Esophagus muscularis mucosa (tissue), 4 donors: ENCODE measurements around the gene DGUOK. TPM values are rescaled to one million over a fixed set of nuclear protein-coding genes. Genes with fewer than 3 reads are reported as not detected.
"Not testable (repeated sequence)": the region's sequence is repeated elsewhere in the genome, so short reads cannot be mapped to it uniquely, and the experiment has no call there.

Experiments used
- DNase-seq: peaks from one replicate; pipeline ENCODE4 v3.0.0-alpha.2; 2017; ENCODE audit errors: extremely low spot score
- H3K27ac ChIP-seq, 4 donors: fragments of 200-600 bp; sonication (generic); replicated peaks in 1 of 4; 1 replicate in 3 of 4; 2 replicates in 1 of 4; pipeline ENCODE4 v1.5.1; 2016 to 2019; ENCODE audit warnings: mild to moderate bottlenecking in 1 of 4
- H3K27me3 ChIP-seq, 4 donors: fragments of 200-600 bp; sonication (generic); one replicate each; pipeline versions ENCODE4 v1.5.1 to v1.6.0; 2016 to 2019
- H3K36me3 ChIP-seq, 4 donors: fragments of 200-600 bp; sonication (generic); one replicate each; pipeline ENCODE4 v1.5.1; 2016 to 2019
- H3K4me1 ChIP-seq, 4 donors: fragments of 200-600 bp; sonication (generic); one replicate each; pipeline ENCODE4 v1.5.1; 2016 to 2019
- H3K4me3 ChIP-seq, 4 donors: fragments of 200-600 bp; sonication (generic); 1 replicate in 2 of 4; 2 replicates in 2 of 4; pipeline ENCODE4 v1.5.1; 2016 to 2019; ENCODE audit warnings: mild to moderate bottlenecking in 4 of 4, moderate library complexity in 1 of 4
- H3K9me3 ChIP-seq, 4 donors: fragments of 200-600 bp; sonication (generic); 1 replicate in 3 of 4; 2 replicates in 1 of 4; pipeline ENCODE4 v1.5.1; 2016 to 2019
- CTCF ChIP-seq, 3 experiments: fragments of 200-600 bp in 2 of 3; fragments of 450-650 bp in 1 of 3; sonication (generic) in 2 of 3; IDR thresholded peaks; one replicate each; pipeline ENCODE4 v1.5.1; 2017 to 2019; ENCODE audit warnings: antibody characterized with exemption in 3 of 3, mild to moderate bottlenecking in 2 of 3, moderate library complexity in 1 of 3
- EP300 ChIP-seq: sonication (generic); formaldehyde crosslinking; IDR thresholded peaks from one replicate; pipeline ENCODE4 v1.6.1; 2017; ENCODE audit warnings: antibody characterized with exemption
- POLR2A ChIP-seq: fragments of 450-650 bp; IDR thresholded peaks from one replicate; pipeline ENCODE4 v1.6.1; 2017; ENCODE audit warnings: antibody characterized with exemption, moderate library complexity, mild to moderate bottlenecking, low read depth
- POLR2AphosphoS5 ChIP-seq, 2 donors: sonication (generic); formaldehyde crosslinking; IDR thresholded peaks; one replicate each; pipeline ENCODE4 v1.6.1; 2017; ENCODE audit warnings: antibody characterized with exemption in 2 of 2
- WGBS: methylation state at CpG from one replicate; pipeline ENCODE4 v1.1.5; 2018; 5-methylcytosine and 5-hydroxymethylcytosine counted together
- intact Hi-C: fragments of 100-400 bp; cut with DNase I; formaldehyde crosslinking; loops from one replicate; pipeline ENCODE4 v1.15.1; 2023
- total RNA-seq, 4 donors: library from RNA; depleted of rRNA; stranded (reverse); fragments of >200 nt; gene quantifications; one replicate each; pipeline versions ENCODE4 v1.1.0 to v1.2.1, GENCODE V29; 2016

DGUOK gene
- total RNA-seq, 4 donors from 2014 or later = 31.6 to 50.7 (median 36.6) TPM

- 93% methylated on average over 4 of the region's 4 CpGs for WGBS
- Histone ChIP-seq H3K27me3 (no peaks in the 10 kb centered on the region), H3K36me3 (no peaks in the 10 kb centered on the region), H3K9me3 (no peaks in the 10 kb centered on the region), H3K27ac (no peak overlapping the region), H3K4me1 (peaks cover 0 to 35% (median 28%) of the 10 kb centered on the region in 4 donors), H3K4me3 (no peak overlapping the region)
- no peak for DNase-seq
- intact Hi-C loops = no loop called here
- TF ChIP-seq CTCF (IDR thresholded peaks at IDR 0.05) (no peak), EP300 (no peak), POLR2A (no peak), POLR2AphosphoS5 (IDR thresholded peaks at IDR 0.05) (no peak)
Measured at GRCh38 chr2:73886357-73886756, 40.3 kb upstream of the DGUOK start.

DNA sequence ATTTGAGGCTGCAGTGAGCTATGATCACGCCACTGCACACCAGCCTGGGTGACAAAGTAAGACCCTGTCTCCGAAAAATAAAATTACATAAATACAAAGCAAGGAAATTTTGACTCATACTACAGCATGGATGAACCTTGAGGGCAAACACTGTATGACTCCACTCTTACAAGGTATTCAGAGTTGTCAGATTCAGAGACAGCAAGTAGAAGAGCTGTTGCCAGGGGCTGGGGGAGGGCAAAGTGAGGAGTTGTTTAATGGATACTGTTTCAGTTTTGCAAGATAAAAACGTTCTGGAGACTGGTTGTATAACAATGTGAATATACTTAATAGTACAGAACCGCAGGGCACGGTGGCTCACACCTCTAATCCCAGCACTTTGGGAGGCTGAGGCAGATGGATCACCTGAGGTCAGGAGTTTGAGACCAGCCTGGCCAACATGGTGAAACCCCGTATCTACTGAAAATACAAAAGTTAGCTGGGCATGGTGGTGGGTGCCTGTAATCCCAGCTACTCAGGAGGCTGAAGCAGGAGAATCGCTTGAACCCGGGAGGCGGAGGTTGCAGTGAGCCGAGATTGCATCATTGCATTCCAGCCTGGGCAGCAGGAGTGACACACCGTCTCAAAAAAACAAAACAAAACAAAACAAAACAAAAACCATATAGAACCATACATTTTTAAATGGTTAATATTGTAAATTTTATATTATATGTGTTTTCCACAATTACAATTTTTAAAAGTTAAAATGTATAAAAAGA is 38.9 kb upstream of the DGUOK start:
- WGBS = 69% methylated on average over 11 of the region's 11 CpGs
- DNase-seq, H3K4me3 ChIP-seq, H3K9me3 ChIP-seq, intact Hi-C loops, H3K27me3 ChIP-seq, H3K36me3 ChIP-seq: not testable (repeated sequence)
- peaks cover 0 to 46% (median 40%) of the 10 kb centered on the region in 4 donors for H3K4me1 ChIP-seq
- peak overlapping the region in 1 of 4 donors; percentile 94 for H3K27ac ChIP-seq

DNA sequence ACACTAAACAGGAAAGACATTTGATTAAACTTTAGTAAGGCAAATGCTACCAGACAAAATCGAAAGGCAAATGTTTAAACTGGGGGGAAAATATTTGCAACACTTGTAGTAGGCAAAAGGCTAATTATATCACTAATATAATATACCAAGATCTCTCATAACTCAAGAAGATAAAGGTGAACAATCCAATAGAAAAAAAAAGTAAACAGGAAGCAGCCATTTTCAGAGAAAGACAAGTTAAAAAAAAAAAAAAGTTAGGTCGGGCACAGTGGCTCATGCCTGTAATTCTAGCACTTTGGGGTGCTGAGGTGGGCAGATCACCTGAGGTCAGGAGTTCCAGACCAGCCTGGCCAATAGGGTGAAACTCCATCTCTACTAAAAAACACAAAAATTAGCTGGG is 38.3 kb upstream of the DGUOK start:
- Histone ChIP-seq H3K27ac (peak overlapping the region in 3 of 4 donors; percentile 17 to 94 (median 94)), H3K4me3 (no peak overlapping the region), H3K27me3 (no peaks in the 10 kb centered on the region), H3K36me3 (no peaks in the 10 kb centered on the region), H3K9me3 (no peaks in the 10 kb centered on the region), H3K4me1 (peaks cover 0 to 46% (median 40%) of the 10 kb centered on the region in 4 donors)
- 58% methylated on average over 2 of the region's 2 CpGs for WGBS
- no peak for DNase-seq
- TF ChIP-seq POLR2A = no peak
- no peak for TF ChIP-seq CTCF (IDR thresholded peaks at IDR 0.05)
- no peak for TF ChIP-seq EP300
- no peak for TF ChIP-seq POLR2AphosphoS5 (IDR thresholded peaks at IDR 0.05)
- intact Hi-C loops = no loop called here

GRCh38 chr2:73889206-73889605 is 37.5 kb upstream of the DGUOK start:
- H3K9me3 ChIP-seq = no peaks in the 10 kb centered on the region
- TF ChIP-seq EP300 (no peak), POLR2AphosphoS5 (IDR thresholded peaks at IDR 0.05) (no peak), POLR2A (no peak), CTCF (IDR thresholded peaks at IDR 0.05) (no peak)
- WGBS = 51% methylated on average over 5 of the region's 5 CpGs
- H3K27me3 ChIP-seq = no peaks in the 10 kb centered on the region
- H3K4me3 ChIP-seq = no peak overlapping the region
- intact Hi-C loops = no loop called here
- peaks cover 0 to 46% (median 40%) of the 10 kb centered on the region in 4 donors for H3K4me1 ChIP-seq
- H3K27ac ChIP-seq = peak overlapping the region in 3 of 4 donors; percentile 93 to 94 (median 94)
- no peak for DNase-seq
- H3K36me3 ChIP-seq = peaks cover 0 to 4% (median 0%) of the 10 kb centered on the region in 4 donors

DNA sequence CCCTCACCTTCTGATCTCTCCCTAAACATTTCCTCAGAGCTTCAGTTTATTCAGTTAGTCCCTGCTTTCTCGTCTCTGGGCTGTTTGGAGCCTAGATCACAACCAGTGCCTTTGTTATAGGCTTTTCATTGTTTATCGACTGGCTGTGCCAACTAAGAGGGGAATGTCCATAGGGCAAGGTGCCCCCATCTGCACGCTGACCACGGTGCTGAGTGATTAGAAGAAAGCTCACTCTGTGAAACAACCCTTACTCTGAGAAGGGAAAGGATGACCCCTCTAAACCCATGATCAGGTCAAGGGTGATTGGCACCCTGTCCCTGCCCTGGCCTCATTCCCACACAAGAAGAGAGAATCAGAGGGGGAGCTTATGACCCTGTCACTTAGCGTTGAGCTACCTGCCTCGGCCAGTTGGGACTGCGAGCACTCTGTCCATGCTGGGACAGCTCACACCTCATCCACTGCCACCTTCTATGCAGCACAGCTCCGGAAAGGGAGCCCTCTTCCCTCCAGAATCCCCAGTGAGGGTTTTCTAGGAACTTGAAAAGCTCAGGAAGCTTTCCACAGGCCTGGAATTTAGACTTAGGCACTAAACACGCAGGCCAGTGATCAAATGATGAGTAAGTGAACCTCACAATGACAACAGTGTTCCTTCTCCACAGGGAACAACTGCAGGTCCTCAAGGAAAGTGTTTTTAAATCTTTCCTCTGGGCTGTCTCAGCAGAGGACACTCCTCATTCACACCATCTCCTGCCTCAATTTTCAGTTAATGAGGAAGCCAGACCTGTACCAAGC is 36.2 kb upstream of the DGUOK start:
- peak overlapping the region; percentile 93 to 94 (median 94) for H3K27ac ChIP-seq
- no peaks in the 10 kb centered on the region for H3K9me3 ChIP-seq
- no peak overlapping the region for H3K4me3 ChIP-seq
- peaks cover 0 to 46% (median 40%) of the 10 kb centered on the region in 4 donors for H3K4me1 ChIP-seq
- WGBS = 66% methylated on average over 9 of the region's 9 CpGs
- no peak for DNase-seq
- no peaks in the 10 kb centered on the region for H3K27me3 ChIP-seq
- peaks cover 0 to 11% (median 0%) of the 10 kb centered on the region in 4 donors for H3K36me3 ChIP-seq
- TF ChIP-seq EP300 = no peak
- TF ChIP-seq CTCF (IDR thresholded peaks at IDR 0.05) = no peak
- TF ChIP-seq POLR2AphosphoS5 (IDR thresholded peaks at IDR 0.05) = peak; percentile 44 to 62
- TF ChIP-seq POLR2A = no peak
- intact Hi-C loops = loop anchor here (5.0 kb wide), 1 partner anchor 53 kb away; no protein-coding TSS in a partner anchor
